Dermis blood vessel endothelial cell (primary cell): ENCODE data around the gene CD79B. TPM values are rescaled to one million over a fixed set of nuclear protein-coding genes. Genes with fewer than 3 reads are reported as not detected.

Experiments
- DNase-seq: peaks from one replicate; pipeline ENCODE4 v3.0.0; 2010
- total RNA-seq: library from RNA; depleted of rRNA; stranded (reverse); fragments of >200 nt; gene quantifications from 2 replicates; pipeline ENCODE4 v1.2.3, GENCODE V29; 2014

CD79B gene
- 2.1 and 5.1 TPM in 2 replicates for total RNA-seq

GRCh38 chr17:63931981-63932561 is at the start of gene CD79B:
TSS of gene CD79B (minus strand) at chr17:63932331. CDS start at chr17:63932261, 70 bp downstream.
- no peak for DNase-seq

- DNase-seq: no peak
These were observed 46.4 kb upstream of the CD79B start for GRCh38 chr17:63978272-63979200.

- DNase-seq: no peak
These were observed 44.6 kb upstream of the CD79B start for GRCh38 chr17:63976702-63977101.

- DNase-seq: no peak
These were observed 43.5 kb upstream of the CD79B start for GRCh38 chr17:63975541-63976092.

- DNase-seq: peak; percentile 73
These were observed 42.6 kb upstream of the CD79B start for GRCh38 chr17:63974594-63975192.

GRCh38 chr17:63973930-63974593 is 41.9 kb upstream of the CD79B start:
- DNase-seq: no peak

- DNase-seq: no peak
These were observed 41.1 kb upstream of the CD79B start for GRCh38 chr17:63973247-63973646.

- no peak for DNase-seq
These were observed 40.7 kb upstream of the CD79B start, which contains the start of gene SCN4A for GRCh38 chr17:63972796-63973195. TSS of gene SCN4A (minus strand) at chr17:63972918. CDS start at chr17:63972841, 77 bp downstream.

GRCh38 chr17:63969278-63969677 is 37.1 kb upstream of the CD79B start:
- DNase-seq: peak; percentile 36

- DNase-seq: no peak
These were observed 35.8 kb upstream of the CD79B start for GRCh38 chr17:63967953-63968352.

- no peak for DNase-seq
These were observed 34.6 kb upstream of the CD79B start for GRCh38 chr17:63966646-63967264.

- DNase-seq: no peak
These were observed 31.0 kb upstream of the CD79B start for GRCh38 chr17:63963123-63963522.

- no peak for DNase-seq
These were observed 30.2 kb upstream of the CD79B start for GRCh38 chr17:63962298-63962744.

GRCh38 chr17:63961355-63962212 is 29.5 kb upstream of the CD79B start:
- peak; percentile 59 for DNase-seq

GRCh38 chr17:63960430-63960829 is 28.3 kb upstream of the CD79B start:
- DNase-seq: no peak

- DNase-seq: no peak
These were observed 27.9 kb upstream of the CD79B start for GRCh38 chr17:63960006-63960405.

GRCh38 chr17:63956296-63956920 is 24.3 kb upstream of the CD79B start:
- DNase-seq: no peak

- DNase-seq: no peak
These were observed 23.7 kb upstream of the CD79B start for GRCh38 chr17:63955791-63956190.

GRCh38 chr17:63955232-63955631 is 23.1 kb upstream of the CD79B start:
- no peak for DNase-seq

- DNase-seq: no peak
These were observed 22.4 kb upstream of the CD79B start for GRCh38 chr17:63954402-63955063.
